DOHH2 (cell line): ENCODE data around the gene CYP11A1.

Source experiments
- EZH2phosphoT487 ChIP-seq: fragments of 200-600 bp; sonication (generic); IDR thresholded peaks from 2 replicates; pipeline ENCODE4 v1.6.1; 2017; ENCODE audit warnings: borderline replicate concordance, mild to moderate bottlenecking, antibody characterized with exemption, low read length, moderate library complexity, mixed read lengths
- TF ChIP-seq, protein P1 (sequence below): fragments of 200-600 bp; sonication (generic); IDR thresholded peaks from one replicate; pipeline ENCODE4 v1.5.1; 2014; ENCODE audit warnings: antibody characterized with exemption, mild to moderate bottlenecking, low read depth, low read length; ENCODE audit not compliant: poor library complexity, severe bottlenecking

DNA sequence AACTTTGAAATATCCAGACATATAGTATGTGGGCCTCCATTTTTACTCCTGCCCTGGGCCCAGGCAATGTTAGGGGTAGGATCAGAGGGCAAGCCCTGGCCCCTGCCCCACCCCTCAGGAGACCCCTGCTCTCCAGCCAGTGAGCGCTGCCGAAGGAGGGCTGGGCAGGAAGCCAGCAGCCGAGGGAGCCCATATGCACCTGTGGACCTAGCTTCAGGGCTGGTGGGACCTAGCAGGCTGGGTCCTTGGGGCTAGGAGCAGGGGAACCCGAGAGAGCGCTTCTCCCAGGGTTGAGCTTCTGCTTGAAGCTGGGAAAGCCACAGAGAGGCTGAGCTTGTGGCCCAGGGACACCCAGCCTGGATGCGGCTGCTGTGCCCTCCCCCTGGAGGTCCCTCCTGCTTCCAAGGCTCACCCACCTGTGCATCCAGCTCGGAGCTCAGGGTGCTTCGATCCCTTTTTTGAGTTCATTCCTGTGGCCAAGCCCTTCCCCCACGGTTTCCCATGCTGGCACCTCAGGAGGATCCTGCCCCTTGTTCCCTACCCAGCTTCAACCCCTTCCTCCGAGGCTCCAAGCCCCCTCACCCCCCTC is 21.0 kb upstream of the CYP11A1 start:
- no peak for TF ChIP-seq EZH2phosphoT487
- TF ChIP-seq, protein P1, sequence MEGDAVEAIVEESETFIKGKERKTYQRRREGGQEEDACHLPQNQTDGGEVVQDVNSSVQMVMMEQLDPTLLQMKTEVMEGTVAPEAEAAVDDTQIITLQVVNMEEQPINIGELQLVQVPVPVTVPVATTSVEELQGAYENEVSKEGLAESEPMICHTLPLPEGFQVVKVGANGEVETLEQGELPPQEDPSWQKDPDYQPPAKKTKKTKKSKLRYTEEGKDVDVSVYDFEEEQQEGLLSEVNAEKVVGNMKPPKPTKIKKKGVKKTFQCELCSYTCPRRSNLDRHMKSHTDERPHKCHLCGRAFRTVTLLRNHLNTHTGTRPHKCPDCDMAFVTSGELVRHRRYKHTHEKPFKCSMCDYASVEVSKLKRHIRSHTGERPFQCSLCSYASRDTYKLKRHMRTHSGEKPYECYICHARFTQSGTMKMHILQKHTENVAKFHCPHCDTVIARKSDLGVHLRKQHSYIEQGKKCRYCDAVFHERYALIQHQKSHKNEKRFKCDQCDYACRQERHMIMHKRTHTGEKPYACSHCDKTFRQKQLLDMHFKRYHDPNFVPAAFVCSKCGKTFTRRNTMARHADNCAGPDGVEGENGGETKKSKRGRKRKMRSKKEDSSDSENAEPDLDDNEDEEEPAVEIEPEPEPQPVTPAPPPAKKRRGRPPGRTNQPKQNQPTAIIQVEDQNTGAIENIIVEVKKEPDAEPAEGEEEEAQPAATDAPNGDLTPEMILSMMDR, result no peak
